B cell (primary cell): ENCODE results near the gene SLC36A4. TPM values are rescaled to one million over a fixed set of nuclear protein-coding genes. Genes with fewer than 3 reads are reported as not detected.

Experiments
- ATAC-seq: fragments of 200-7000 bp; cut with Tn5 transposase; one replicate; pipeline ENCODE4 v1.10.0; 2021; ENCODE audit warnings: low read depth, mild to moderate bottlenecking, moderate number of reproducible peaks, moderate library complexity
- CTCF ChIA-PET: fragments of 350-600 bp; sonication (Branson Sonifier 250); formaldehyde crosslinking; loops from one replicate; lab custom pipeline; 2021; ENCODE audit warnings: antibody characterized with exemption, inconsistent platforms; lab: Charles Lee
- POLR2A ChIA-PET: fragments of 350-600 bp; sonication (Branson Sonifier 250); formaldehyde crosslinking; loops from one replicate; lab custom pipeline; 2021; ENCODE audit warnings: antibody characterized with exemption; lab: Charles Lee
- DNase-seq: peaks from one replicate; pipeline ENCODE4 v3.0.0; 2013
- H2AFZ ChIP-seq: 2 replicates; pipeline ENCODE4 v1.6.1; 2012; ENCODE audit warnings: mild to moderate bottlenecking, low read depth, low read length; ENCODE audit not compliant: insufficient read depth, poor library complexity, severe bottlenecking
- H3K27ac ChIP-seq, 2 donors: 1 replicate in 1 of 2; 2 replicates in 1 of 2; pipeline ENCODE4 v1.5.1; 2012 to 2013; ENCODE audit warnings: low read length in 2 of 2, mild to moderate bottlenecking in 2 of 2, moderate library complexity in 1 of 2
- H3K27me3 ChIP-seq, 4 experiments: fragments of 200-600 bp in 1 of 4; sonication (generic) in 1 of 4; replicated peaks in 1 of 4; 1 replicate in 2 of 4; 2 replicates in 2 of 4; pipeline versions ENCODE4 v1.6.1 to v1.7.0; 2013 to 2016; ENCODE audit warnings: low read length in 3 of 4, mild to moderate bottlenecking in 2 of 4, mixed read lengths in 1 of 4, moderate library complexity in 1 of 4; ENCODE audit not compliant: insufficient read depth in 4 of 4, control insufficient read depth in 3 of 4; ENCODE audit errors: control extremely low read depth in 1 of 4
- H3K36me3 ChIP-seq, 2 experiments: replicated peaks in 1 of 2; 1 replicate in 1 of 2; 2 replicates in 1 of 2; pipeline versions ENCODE4 v1.6.1 to v1.7.1; 2013; ENCODE audit warnings: low read length in 1 of 2; ENCODE audit not compliant: insufficient read depth in 2 of 2, control insufficient read depth in 1 of 2; ENCODE audit errors: control extremely low read depth in 1 of 2, extremely low read depth in 1 of 2
- H3K4me1 ChIP-seq, 2 donors: fragments of 200-600 bp in 1 of 2; sonication (generic) in 1 of 2; 1 replicate in 1 of 2; 2 replicates in 1 of 2; pipeline versions ENCODE4 v1.5.1 to v1.6.1; 2013 to 2017; ENCODE audit warnings: low read length in 2 of 2; ENCODE audit not compliant: control insufficient read depth in 2 of 2, insufficient read depth in 2 of 2
- H3K4me2 ChIP-seq: replicated peaks from 2 replicates; pipeline ENCODE3; 2012; ENCODE audit warnings: mild to moderate bottlenecking, low read depth, low read length; ENCODE audit not compliant: poor library complexity, severe bottlenecking
- H3K4me3 ChIP-seq, 5 experiments: fragments of 200-600 bp in 1 of 5; sonication (generic) in 1 of 5; 1 replicate in 3 of 5; 2 replicates in 2 of 5; pipeline versions ENCODE4 v1.5.1 to v1.7.0; 2011 to 2016; ENCODE audit warnings: low read length in 4 of 5, mild to moderate bottlenecking in 4 of 5, low read depth in 2 of 5, control low read depth in 1 of 5, moderate library complexity in 1 of 5; ENCODE audit not compliant: insufficient read depth in 1 of 5; ENCODE audit errors: control extremely low read depth in 1 of 5, extremely low read depth in 1 of 5
- H3K79me2 ChIP-seq: fragments of 200-600 bp; sonication (generic); one replicate; pipeline ENCODE4 v1.6.0; 2016; ENCODE audit warnings: low read length; ENCODE audit not compliant: control insufficient read depth, insufficient read depth
- H3K9ac ChIP-seq: fragments of 200-600 bp; sonication (generic); 2 replicates; pipeline ENCODE4 v1.6.1; 2017; ENCODE audit warnings: mild to moderate bottlenecking, low read length, moderate library complexity
- H3K9me3 ChIP-seq, 3 donors: one replicate each; pipeline versions ENCODE4 v1.6.1 to v1.7.1; 2013; ENCODE audit warnings: low read length in 2 of 3; ENCODE audit not compliant: control insufficient read depth in 2 of 3, insufficient read depth in 1 of 3; ENCODE audit errors: control extremely low read depth in 1 of 3
- H4K20me1 ChIP-seq: 2 replicates; pipeline ENCODE4 v1.6.0; 2012; ENCODE audit warnings: mild to moderate bottlenecking, low read length; ENCODE audit not compliant: insufficient read depth, control insufficient read depth, poor library complexity, severe bottlenecking
- H3K27ac Mint-ChIP-seq: one replicate; pipeline ENCODE4 v1.8.0; 2021; ENCODE audit warnings: mixed read lengths
- H3K27me3 Mint-ChIP-seq: one replicate; pipeline ENCODE4 v1.8.0; 2021; ENCODE audit warnings: mixed read lengths
- H3K4me1 Mint-ChIP-seq: one replicate; pipeline ENCODE4 v1.8.0; 2021; ENCODE audit warnings: mixed read lengths
- H3K4me3 Mint-ChIP-seq: one replicate; pipeline ENCODE4 v1.8.0; 2021; ENCODE audit warnings: mixed read lengths
- H3K9me3 Mint-ChIP-seq: one replicate; pipeline ENCODE4 v1.8.0; 2022; ENCODE audit warnings: mixed read lengths; ENCODE audit not compliant: insufficient read depth
- EZH2 ChIP-seq: IDR thresholded peaks from 2 replicates; pipeline ENCODE4 v1.6.1; 2012; ENCODE audit warnings: borderline replicate concordance, low read depth, mild to moderate bottlenecking, moderate library complexity, low read length; ENCODE audit not compliant: insufficient read depth, poor library complexity, severe bottlenecking
- WGBS: methylation state at CpG from one replicate; pipeline ENCODE4 v1.1.5; 2013; ENCODE audit warnings: missing lambda C conversion rate; ENCODE audit not compliant: insufficient coverage; 5-methylcytosine and 5-hydroxymethylcytosine counted together
- intact Hi-C: fragments of 100-400 bp; cut with micrococcal nuclease; formaldehyde crosslinking; loops from one replicate; pipeline ENCODE4 v1.10.0; 2022
- polyA plus RNA-seq: library from polyadenylated mRNA; depleted of rRNA; stranded (reverse); fragments of >200 nt; gene quantifications from 2 replicates; pipeline ENCODE4 v1.2.3, GENCODE V29; 2012
- total RNA-seq, 2 donors: library from RNA; stranded (reverse); fragments of 120-200 nt in 1 of 2; gene quantifications; 1 replicate in 1 of 2; 2 replicates in 1 of 2; pipeline versions ENCODE4 v1.2.3 to v1.2.4, GENCODE V29; 2013 to 2022
- TF ChIP-seq, protein P1 (sequence below): fragments of 200-600 bp; IDR thresholded peaks from one replicate; pipeline ENCODE4 v1.8.0; 2022; ENCODE audit warnings: antibody characterized with exemption, mild to moderate bottlenecking

Gene SLC36A4
- total and polyA plus RNA-seq, 2 donors (not counting 1 experiment from before 2014, with no cell fraction given) = 8.6 to 28.2 TPM

DNA sequence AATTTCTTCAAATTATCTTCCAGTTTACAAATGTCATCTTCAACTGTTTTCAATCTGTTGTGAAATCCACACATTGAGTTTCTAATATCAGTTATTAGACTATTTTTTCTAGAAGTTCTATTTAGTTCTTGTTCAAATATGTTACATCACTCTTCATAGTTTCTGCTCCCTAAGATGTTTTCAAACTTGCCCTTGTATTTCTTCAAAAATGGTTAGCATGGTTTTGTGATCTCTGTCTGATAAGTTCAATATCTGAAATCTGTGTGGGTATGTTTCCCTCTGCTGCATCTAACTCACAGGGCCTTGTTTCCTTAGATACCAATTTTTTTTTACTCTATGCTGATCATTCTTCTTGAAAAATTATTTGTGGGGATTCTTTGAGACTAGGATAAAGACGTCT is 46.2 kb upstream of the SLC36A4 start:
- H3K4me1 ChIP-seq = no peaks in the 10 kb centered on the region
- H3K9ac ChIP-seq = no peak overlapping the region
- DNase-seq = no peak
- H3K27ac Mint-ChIP-seq = no peak overlapping the region
- intact Hi-C loops = no loop called here
- no peaks in the 10 kb centered on the region for H3K4me1 Mint-ChIP-seq
- H2AFZ ChIP-seq = no peak overlapping the region
- POLR2A ChIA-PET = no interaction called here
- no peak overlapping the region for H3K4me2 ChIP-seq
- H3K9me3 ChIP-seq = no peaks in the 10 kb centered on the region
- TF ChIP-seq, protein P1, sequence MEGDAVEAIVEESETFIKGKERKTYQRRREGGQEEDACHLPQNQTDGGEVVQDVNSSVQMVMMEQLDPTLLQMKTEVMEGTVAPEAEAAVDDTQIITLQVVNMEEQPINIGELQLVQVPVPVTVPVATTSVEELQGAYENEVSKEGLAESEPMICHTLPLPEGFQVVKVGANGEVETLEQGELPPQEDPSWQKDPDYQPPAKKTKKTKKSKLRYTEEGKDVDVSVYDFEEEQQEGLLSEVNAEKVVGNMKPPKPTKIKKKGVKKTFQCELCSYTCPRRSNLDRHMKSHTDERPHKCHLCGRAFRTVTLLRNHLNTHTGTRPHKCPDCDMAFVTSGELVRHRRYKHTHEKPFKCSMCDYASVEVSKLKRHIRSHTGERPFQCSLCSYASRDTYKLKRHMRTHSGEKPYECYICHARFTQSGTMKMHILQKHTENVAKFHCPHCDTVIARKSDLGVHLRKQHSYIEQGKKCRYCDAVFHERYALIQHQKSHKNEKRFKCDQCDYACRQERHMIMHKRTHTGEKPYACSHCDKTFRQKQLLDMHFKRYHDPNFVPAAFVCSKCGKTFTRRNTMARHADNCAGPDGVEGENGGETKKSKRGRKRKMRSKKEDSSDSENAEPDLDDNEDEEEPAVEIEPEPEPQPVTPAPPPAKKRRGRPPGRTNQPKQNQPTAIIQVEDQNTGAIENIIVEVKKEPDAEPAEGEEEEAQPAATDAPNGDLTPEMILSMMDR = no peak
- TF ChIP-seq EZH2 = no peak
- CTCF ChIA-PET = interaction anchor here (1.0 kb wide), 1 partner anchor 8 kb away, joined by 3 read pairs; no protein-coding TSS in a partner anchor
- no CpG with 5 or more reads among the region's 1 CpG for WGBS
- H3K79me2 ChIP-seq = no peaks in the 10 kb centered on the region
- H3K4me3 ChIP-seq = no peak overlapping the region
- no peaks in the 10 kb centered on the region for H3K36me3 ChIP-seq
- no peaks in the 10 kb centered on the region for H3K9me3 Mint-ChIP-seq
- peaks cover 39% of the 10 kb centered on the region for H3K27me3 Mint-ChIP-seq
- no peak overlapping the region for H3K4me3 Mint-ChIP-seq
- peaks cover 0 to 4% (median 0%) of the 10 kb centered on the region in 4 experiments for H3K27me3 ChIP-seq
- ATAC-seq = no peak
- H4K20me1 ChIP-seq = no peaks in the 10 kb centered on the region
- no peak overlapping the region for H3K27ac ChIP-seq

DNA sequence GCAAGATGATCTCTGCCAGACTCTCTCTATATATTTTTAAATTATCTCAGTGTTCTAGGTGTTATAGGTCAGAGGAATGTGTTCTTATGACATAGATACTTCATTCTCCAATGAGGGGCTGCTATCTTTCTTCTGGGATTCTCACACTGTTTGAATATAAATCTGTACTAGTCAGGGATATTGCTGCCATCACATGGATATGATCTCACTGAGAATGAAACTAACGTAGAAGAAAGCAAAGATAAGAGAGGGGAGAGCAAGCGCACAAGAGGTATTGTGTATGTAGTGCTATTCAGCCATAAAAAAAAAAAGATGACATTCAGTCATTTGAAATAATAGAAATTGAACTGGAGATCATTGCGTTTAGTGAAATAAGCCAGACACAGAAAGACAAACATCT is 42.2 kb upstream of the SLC36A4 start:
- intact Hi-C loops = loop anchor here (10.0 kb wide), 1 partner anchor 545 kb away; the partner anchor contains the start of gene MED17
- H3K27ac ChIP-seq = no peak overlapping the region
- TF ChIP-seq EZH2 = no peak
- TF ChIP-seq, protein P1 = no peak
- ATAC-seq (no peak), DNase-seq (no peak)
- Mint-ChIP-seq H3K27me3 (peaks cover 35% of the 10 kb centered on the region), H3K9me3 (no peaks in the 10 kb centered on the region), H3K27ac (no peak overlapping the region), H3K4me1 (no peaks in the 10 kb centered on the region), H3K4me3 (no peak overlapping the region)
- no peaks in the 10 kb centered on the region for H4K20me1 ChIP-seq
- no peak overlapping the region for H3K4me2 ChIP-seq
- H3K27me3 ChIP-seq = peaks cover 0 to 8% (median 0%) of the 10 kb centered on the region in 4 experiments
- ChIA-PET POLR2A (no interaction called here), CTCF (interaction anchor here (2.5 kb wide), 1 partner anchor 412 kb away, joined by 13 read pairs; no protein-coding TSS in a partner anchor)
- no peaks in the 10 kb centered on the region for H3K79me2 ChIP-seq
- no CpG with 5 or more reads among the region's 3 CpGs for WGBS
- no peaks in the 10 kb centered on the region for H3K36me3 ChIP-seq
- H3K4me1 ChIP-seq = no peaks in the 10 kb centered on the region
- no peak overlapping the region for H3K9ac ChIP-seq
- no peak overlapping the region for H2AFZ ChIP-seq
- no peaks in the 10 kb centered on the region for H3K9me3 ChIP-seq
- no peak overlapping the region for H3K4me3 ChIP-seq
